Progenitor cell of endocrine pancreas (in vitro differentiated cells): ENCODE measurements around the gene RRAD. TPM values are rescaled to one million over a fixed set of nuclear protein-coding genes. Genes with fewer than 3 reads are reported as not detected.

ENCODE experiments used
- DNase-seq: peaks from one replicate; pipeline ENCODE4 v3.0.0; 2021; ENCODE audit warnings: low spot score; ENCODE audit not compliant: unreplicated experiment
- H3K27ac Mint-ChIP-seq: 2 replicates; pipeline ENCODE4 v1.8.0; 2021; ENCODE audit warnings: mild to moderate bottlenecking, moderate library complexity, mixed read lengths
- H3K27me3 Mint-ChIP-seq: 2 replicates; pipeline ENCODE4 v1.8.0; 2021; ENCODE audit warnings: mixed read lengths
- H3K36me3 Mint-ChIP-seq: 2 replicates; pipeline ENCODE4 v1.8.0; 2022; ENCODE audit warnings: mixed read lengths; ENCODE audit not compliant: insufficient read depth
- H3K4me1 Mint-ChIP-seq: 2 replicates; pipeline ENCODE4 v1.8.0; 2021; ENCODE audit warnings: low read depth, mixed read lengths
- H3K4me3 Mint-ChIP-seq: 2 replicates; pipeline ENCODE4 v1.8.0; 2021; ENCODE audit warnings: low read depth, mild to moderate bottlenecking, moderate library complexity, mixed read lengths
- H3K9me3 Mint-ChIP-seq: 2 replicates; pipeline ENCODE4 v1.8.0; 2021; ENCODE audit warnings: low read depth, mixed read lengths
- CTCF ChIP-seq: fragments of 200-600 bp; sonication (generic); IDR thresholded peaks from one replicate; pipeline ENCODE4 v1.5.0; 2021; ENCODE audit warnings: antibody characterized with exemption, mild to moderate bottlenecking; ENCODE audit not compliant: unreplicated experiment
- total RNA-seq: library from RNA; stranded (reverse); gene quantifications from 2 replicates; pipeline ENCODE4 v1.2.1, GENCODE V29; 2021

RRAD gene
- total RNA-seq, 1 donor from 2014 or later, result 0.36 TPM

- H3K36me3 Mint-ChIP-seq, result no peaks in the 10 kb centered on the region
- H3K4me3 Mint-ChIP-seq, result no peak overlapping the region
- no peak for DNase-seq
- no peak overlapping the region for H3K27ac Mint-ChIP-seq
- H3K27me3 Mint-ChIP-seq, result no peaks in the 10 kb centered on the region
- no peaks in the 10 kb centered on the region for H3K9me3 Mint-ChIP-seq
- no peak for TF ChIP-seq CTCF
- peaks cover 21% of the 10 kb centered on the region for H3K4me1 Mint-ChIP-seq
Measured at GRCh38 chr16:66901626-66902025, 23.7 kb downstream of the RRAD start.

- no peaks in the 10 kb centered on the region for H3K27me3 Mint-ChIP-seq
- H3K27ac Mint-ChIP-seq, result no peak overlapping the region
- H3K4me3 Mint-ChIP-seq, result no peak overlapping the region
- peaks cover 20% of the 10 kb centered on the region for H3K4me1 Mint-ChIP-seq
- no peak for TF ChIP-seq CTCF
- no peaks in the 10 kb centered on the region for H3K9me3 Mint-ChIP-seq
- DNase-seq, result no peak
- no peaks in the 10 kb centered on the region for H3K36me3 Mint-ChIP-seq
Measured at GRCh38 chr16:66900721-66901441, 24.5 kb downstream of the RRAD start.

- H3K27me3 Mint-ChIP-seq, result no peaks in the 10 kb centered on the region
Measured at GRCh38 chr16:66899945-66900710, 25.2 kb downstream of the RRAD start.

GRCh38 chr16:66899310-66899944 lies 25.9 kb downstream of the RRAD start:
- Mint-ChIP-seq H3K4me1 (peaks cover 16% of the 10 kb centered on the region), H3K36me3 (no peaks in the 10 kb centered on the region), H3K27me3 (no peaks in the 10 kb centered on the region), H3K4me3 (no peak overlapping the region), H3K9me3 (no peaks in the 10 kb centered on the region), H3K27ac (peak overlapping the region; percentile 11)
- DNase-seq, result no peak
- TF ChIP-seq CTCF, result no peak

More at GRCh38 chr16:66899945-66900710, 25.2 kb downstream of the RRAD start:
- no peak for DNase-seq
- Mint-ChIP-seq H3K27ac (peak overlapping the region; percentile 11), H3K36me3 (no peaks in the 10 kb centered on the region), H3K4me3 (no peak overlapping the region), H3K4me1 (peaks cover 18% of the 10 kb centered on the region), H3K9me3 (no peaks in the 10 kb centered on the region)
- TF ChIP-seq CTCF, result no peak

- TF ChIP-seq CTCF, result no peak
- no peak for DNase-seq
- Mint-ChIP-seq H3K4me3 (no peak overlapping the region), H3K27me3 (no peaks in the 10 kb centered on the region), H3K9me3 (no peaks in the 10 kb centered on the region), H3K36me3 (no peaks in the 10 kb centered on the region), H3K27ac (peak overlapping the region; percentile 8), H3K4me1 (peaks cover 16% of the 10 kb centered on the region)
Measured at GRCh38 chr16:66898933-66899309, 26.4 kb downstream of the RRAD start.
